GM18505 (cell line): Measurements from ENCODE around the gene CASP7.

Experiments
- ATAC-seq: cut with Tn5 transposase; IDR thresholded peaks from one replicate; pipeline ENCODE4 v1.9.1; 2021; ENCODE audit not compliant: unreplicated experiment
- POLR2A ChIP-seq: IDR thresholded peaks from 4 replicates; pipeline ENCODE4 v1.6.1; 2011; ENCODE audit warnings: borderline replicate concordance; ENCODE audit not compliant: insufficient read depth, insufficient read length; ENCODE audit errors: extremely low read depth

Gene CASP7

GRCh38 chr10:113679463-113680189, at the start of gene CASP7:
Gene CASP7, plus strand, starts transcription at chr10:113679912. Its CDS starts 17,582 bp downstream, at chr10:113697494.
- TF ChIP-seq POLR2A = peak; percentile 68
- peak; percentile 67 for ATAC-seq

GRCh38 chr10:113630929-113631533, 48.7 kb upstream of the CASP7 start:
- no peak for ATAC-seq

GRCh38 chr10:113631684-113632367, 47.9 kb upstream of the CASP7 start:
- no peak for TF ChIP-seq POLR2A
- ATAC-seq = no peak

More at GRCh38 chr10:113630929-113631533, 48.7 kb upstream of the CASP7 start:
- no peak for TF ChIP-seq POLR2A

GRCh38 chr10:113639966-113640365, 39.7 kb upstream of the CASP7 start:
- ATAC-seq = no peak

GRCh38 chr10:113641702-113642101, 38.0 kb upstream of the CASP7 start:
- no peak for ATAC-seq

More at GRCh38 chr10:113639966-113640365, 39.7 kb upstream of the CASP7 start:
- no peak for TF ChIP-seq POLR2A

GRCh38 chr10:113643183-113643582, 36.5 kb upstream of the CASP7 start:
- ATAC-seq = no peak
- no peak for TF ChIP-seq POLR2A

More at GRCh38 chr10:113641702-113642101, 38.0 kb upstream of the CASP7 start:
- no peak for TF ChIP-seq POLR2A

GRCh38 chr10:113644185-113645120, 35.3 kb upstream of the CASP7 start:
- ATAC-seq = no peak
- no peak for TF ChIP-seq POLR2A

- TF ChIP-seq POLR2A = no peak
- ATAC-seq = no peak
Measured at GRCh38 chr10:113646336-113647201, 33.1 kb upstream of the CASP7 start.

- no peak for ATAC-seq
- no peak for TF ChIP-seq POLR2A
Measured at GRCh38 chr10:113647812-113648211, 31.9 kb upstream of the CASP7 start.

- no peak for TF ChIP-seq POLR2A
- no peak for ATAC-seq
Measured at GRCh38 chr10:113648478-113648877, 31.2 kb upstream of the CASP7 start.

- no peak for ATAC-seq
- no peak for TF ChIP-seq POLR2A
Measured at GRCh38 chr10:113650172-113650571, 29.5 kb upstream of the CASP7 start.

GRCh38 chr10:113651021-113651420, 28.7 kb upstream of the CASP7 start:
- no peak for TF ChIP-seq POLR2A
- no peak for ATAC-seq
